ENCODE results near the gene UBFD1. TPM values are rescaled to one million over a fixed set of nuclear protein-coding genes. Genes with fewer than 3 reads are reported as not detected.

UBFD1 gene
- total and polyA plus RNA-seq, 2 donors (not counting 1 experiment from before 2014, with no cell fraction given), result 66.6 to 101 TPM

DNA sequence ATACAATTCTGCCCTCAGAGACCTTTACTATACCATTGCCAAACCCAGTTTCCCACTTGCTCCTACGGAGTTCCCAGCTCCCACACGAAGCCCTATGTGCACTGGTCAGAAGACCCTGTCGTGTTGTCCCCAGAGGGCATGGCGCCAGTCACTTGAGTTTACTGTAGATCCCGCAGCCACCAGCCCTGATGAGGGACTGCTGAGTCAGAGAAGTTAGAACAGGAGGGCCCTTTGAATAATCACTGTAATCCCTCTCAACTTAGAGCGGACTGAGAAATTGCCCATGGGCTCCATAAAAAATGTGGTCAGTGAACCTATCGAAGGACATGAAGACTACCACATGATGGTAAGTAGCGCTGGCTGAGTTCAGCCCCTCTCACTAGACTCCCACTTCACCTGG is 9.2 kb downstream of the UBFD1 start:
- Histone ChIP-seq H3K4me2 (ENCODE audit: extremely low read depth, insufficient read depth, low read length) (no peak overlapping the region), H3K27ac (ENCODE audit: insufficient read depth, low read length) (no peak overlapping the region), H3K79me2 (ENCODE audit: control insufficient read depth, insufficient read depth, low read length) (no peaks in the 10 kb centered on the region), H3K4me3 (replicated peaks in 1 of 4; ENCODE audit: control extremely low read depth in 1 of 4, insufficient read depth in 1 of 4, low read depth in 3 of 4, low read length in 4 of 4) (no peak overlapping the region), H2AFZ (ENCODE audit: low read length) (no peak overlapping the region), H3K9ac (ENCODE audit: insufficient read depth, low read length) (no peak overlapping the region), H4K20me1 (ENCODE audit: control insufficient read depth, extremely low read depth, insufficient read depth, low read length) (no peaks in the 10 kb centered on the region), H3K9me3 (ENCODE audit: control insufficient read depth, insufficient read depth, low read depth, low read length) (no peaks in the 10 kb centered on the region), H3K27me3 (ENCODE audit: control insufficient read depth, insufficient read depth, low read length) (no peaks in the 10 kb centered on the region), H3K36me3 (ENCODE audit: control insufficient read depth, insufficient read depth, low read length) (peaks cover 15% of the 10 kb centered on the region), H3K4me1 (ENCODE audit: control insufficient read depth, extremely low read depth, insufficient read depth, low read length) (no peaks in the 10 kb centered on the region)
- no peak for TF ChIP-seq EZH2 (IDR thresholded peaks at IDR 0.05; ENCODE audit: low read length, missing control alignments)
- TF ChIP-seq, protein P1, sequence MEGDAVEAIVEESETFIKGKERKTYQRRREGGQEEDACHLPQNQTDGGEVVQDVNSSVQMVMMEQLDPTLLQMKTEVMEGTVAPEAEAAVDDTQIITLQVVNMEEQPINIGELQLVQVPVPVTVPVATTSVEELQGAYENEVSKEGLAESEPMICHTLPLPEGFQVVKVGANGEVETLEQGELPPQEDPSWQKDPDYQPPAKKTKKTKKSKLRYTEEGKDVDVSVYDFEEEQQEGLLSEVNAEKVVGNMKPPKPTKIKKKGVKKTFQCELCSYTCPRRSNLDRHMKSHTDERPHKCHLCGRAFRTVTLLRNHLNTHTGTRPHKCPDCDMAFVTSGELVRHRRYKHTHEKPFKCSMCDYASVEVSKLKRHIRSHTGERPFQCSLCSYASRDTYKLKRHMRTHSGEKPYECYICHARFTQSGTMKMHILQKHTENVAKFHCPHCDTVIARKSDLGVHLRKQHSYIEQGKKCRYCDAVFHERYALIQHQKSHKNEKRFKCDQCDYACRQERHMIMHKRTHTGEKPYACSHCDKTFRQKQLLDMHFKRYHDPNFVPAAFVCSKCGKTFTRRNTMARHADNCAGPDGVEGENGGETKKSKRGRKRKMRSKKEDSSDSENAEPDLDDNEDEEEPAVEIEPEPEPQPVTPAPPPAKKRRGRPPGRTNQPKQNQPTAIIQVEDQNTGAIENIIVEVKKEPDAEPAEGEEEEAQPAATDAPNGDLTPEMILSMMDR (conservative IDR thresholded peaks at IDR 0.05 in 1 of 2, IDR thresholded peaks at IDR 0.05 in 1 of 2; ENCODE audit: low read depth in 1 of 2, low read length in 2 of 2), result no peak
- DNase-seq (ENCODE audit: low read depth in 2 of 2), result no peak

DNA sequence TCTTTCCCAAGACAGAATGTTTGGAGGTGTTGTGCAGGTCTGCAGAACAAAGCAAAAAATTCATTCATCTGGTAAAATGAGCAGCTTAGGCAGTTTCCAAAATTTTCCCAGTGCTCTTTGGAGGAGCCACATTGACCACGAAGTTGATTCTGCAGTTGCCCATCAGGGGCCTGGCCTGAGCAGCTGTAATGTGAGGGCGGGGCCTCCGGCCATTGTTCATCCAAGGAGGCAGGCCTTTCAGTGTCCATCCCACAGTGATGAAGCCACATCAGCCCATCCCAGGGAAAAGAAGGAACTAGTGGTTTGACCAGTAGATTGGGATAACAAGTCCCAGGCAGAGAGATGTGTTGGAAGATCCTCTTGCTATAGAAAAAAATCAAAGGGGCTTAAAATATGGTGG is 10.1 kb downstream of the UBFD1 start:
- TF ChIP-seq, protein P1 (conservative IDR thresholded peaks at IDR 0.05 in 1 of 2, IDR thresholded peaks at IDR 0.05 in 1 of 2; ENCODE audit: low read depth in 1 of 2, low read length in 2 of 2), result no peak
- TF ChIP-seq EZH2 (IDR thresholded peaks at IDR 0.05; ENCODE audit: low read length, missing control alignments), result no peak
- H3K79me2 ChIP-seq (ENCODE audit: control insufficient read depth, insufficient read depth, low read length), result no peaks in the 10 kb centered on the region

GRCh38 chr16:23570992-23571632 is 13.6 kb downstream of the UBFD1 start:
- TF ChIP-seq, protein P1 (conservative IDR thresholded peaks at IDR 0.05 in 1 of 2, IDR thresholded peaks at IDR 0.05 in 1 of 2; ENCODE audit: low read depth in 1 of 2, low read length in 2 of 2), result no peak
- no peak for TF ChIP-seq EZH2 (IDR thresholded peaks at IDR 0.05; ENCODE audit: low read length, missing control alignments)
- no peak overlapping the region for H2AFZ ChIP-seq (ENCODE audit: low read length)

More for the DNA sequence above, 10.1 kb downstream of the UBFD1 start:
- Histone ChIP-seq H3K4me2 (ENCODE audit: extremely low read depth, insufficient read depth, low read length) (no peak overlapping the region), H3K27me3 (ENCODE audit: control insufficient read depth, insufficient read depth, low read length) (no peaks in the 10 kb centered on the region), H3K9ac (ENCODE audit: insufficient read depth, low read length) (no peak overlapping the region), H3K36me3 (ENCODE audit: control insufficient read depth, insufficient read depth, low read length) (peaks cover 14% of the 10 kb centered on the region), H3K27ac (ENCODE audit: insufficient read depth, low read length) (no peak overlapping the region), H3K9me3 (ENCODE audit: control insufficient read depth, insufficient read depth, low read depth, low read length) (no peaks in the 10 kb centered on the region), H3K4me3 (replicated peaks in 1 of 4; ENCODE audit: control extremely low read depth in 1 of 4, insufficient read depth in 1 of 4, low read depth in 3 of 4, low read length in 4 of 4) (no peak overlapping the region), H2AFZ (ENCODE audit: low read length) (no peak overlapping the region), H4K20me1 (ENCODE audit: control insufficient read depth, extremely low read depth, insufficient read depth, low read length) (no peaks in the 10 kb centered on the region), H3K4me1 (ENCODE audit: control insufficient read depth, extremely low read depth, insufficient read depth, low read length) (no peaks in the 10 kb centered on the region)
- DNase-seq (ENCODE audit: low read depth in 2 of 2), result no peak

More at GRCh38 chr16:23570992-23571632, 13.6 kb downstream of the UBFD1 start:
- Histone ChIP-seq H3K4me2 (ENCODE audit: extremely low read depth, insufficient read depth, low read length) (no peak overlapping the region), H3K4me1 (ENCODE audit: control insufficient read depth, extremely low read depth, insufficient read depth, low read length) (no peaks in the 10 kb centered on the region), H3K9me3 (ENCODE audit: control insufficient read depth, insufficient read depth, low read depth, low read length) (no peaks in the 10 kb centered on the region), H3K36me3 (ENCODE audit: control insufficient read depth, insufficient read depth, low read length) (peaks cover 10% of the 10 kb centered on the region), H3K9ac (ENCODE audit: insufficient read depth, low read length) (no peak overlapping the region), H3K27ac (ENCODE audit: insufficient read depth, low read length) (no peak overlapping the region), H3K27me3 (ENCODE audit: control insufficient read depth, insufficient read depth, low read length) (no peaks in the 10 kb centered on the region), H3K4me3 (replicated peaks in 1 of 4; ENCODE audit: control extremely low read depth in 1 of 4, insufficient read depth in 1 of 4, low read depth in 3 of 4, low read length in 4 of 4) (no peak overlapping the region), H3K79me2 (ENCODE audit: control insufficient read depth, insufficient read depth, low read length) (no peaks in the 10 kb centered on the region), H4K20me1 (ENCODE audit: control insufficient read depth, extremely low read depth, insufficient read depth, low read length) (no peaks in the 10 kb centered on the region)
- no peak for DNase-seq (ENCODE audit: low read depth in 2 of 2)
